ENCODE results near the gene CLEC17A.

Gene CLEC17A

GRCh38 chr19:14654786-14655560 lies 72.1 kb downstream of the CLEC17A start:
- no peak for DNase-seq (ENCODE audit: low spot score)

- no peak for DNase-seq (ENCODE audit: low spot score)
These were observed 72.8 kb downstream of the CLEC17A start for GRCh38 chr19:14655726-14656125.

- no peak for DNase-seq (ENCODE audit: low spot score)
These were observed 77.1 kb downstream of the CLEC17A start for GRCh38 chr19:14659874-14660489.

GRCh38 chr19:14661372-14661924 lies 78.6 kb downstream of the CLEC17A start:
- no peak for DNase-seq (ENCODE audit: low spot score)
